ENCODE data around the gene STEAP2. TPM values are rescaled to one million over a fixed set of nuclear protein-coding genes. Genes with fewer than 3 reads are reported as not detected.
"Not testable (repeated sequence)": the region's sequence is repeated elsewhere in the genome, so short reads cannot be mapped to it uniquely, and the experiment has no call there.

The STEAP2 gene
- total RNA-seq, 6 donors from 2014 or later: 2.6 to 18.7 (median 8.1) TPM

GRCh38 chr7:90246171-90246570 lies 34.6 kb downstream of the STEAP2 start:
- peak overlapping the region in 1 of 4 donors; percentile 68 for H3K27ac ChIP-seq
- peaks cover 5 to 21% (median 13%) of the 10 kb centered on the region in 4 donors for H3K4me1 ChIP-seq
- DNase-seq: peak in 1 of 2 donors; percentile 20
- no peaks in the 10 kb centered on the region for H3K36me3 ChIP-seq
- ATAC-seq (ENCODE audit: low FRiP score in 2 of 2): no peak
- no peaks in the 10 kb centered on the region for H3K9me3 ChIP-seq
- TF ChIP-seq POLR2AphosphoS5 (IDR thresholded peaks at IDR 0.05): no peak
- TF ChIP-seq EP300 (IDR thresholded peaks at IDR 0.05): no peak
- TF ChIP-seq POLR2A (IDR thresholded peaks at IDR 0.05): no peak
- peak overlapping the region in 3 of 4 donors; percentile 70 to 98 (median 94) for H3K4me3 ChIP-seq
- peaks cover 0 to 4% (median 0%) of the 10 kb centered on the region in 4 donors for H3K27me3 ChIP-seq
- 20 to 43% methylated on average over 6 to 9 of the region's 9 CpGs for WGBS, 2 donors

GRCh38 chr7:90248706-90249105 lies 37.2 kb downstream of the STEAP2 start:
- WGBS, 2 donors: 88 to 89% methylated on average over 3 of the region's 3 CpGs
- ATAC-seq (ENCODE audit: low FRiP score in 2 of 2): no peak
- no peaks in the 10 kb centered on the region for H3K9me3 ChIP-seq
- DNase-seq: no peak
- H3K36me3 ChIP-seq: no peaks in the 10 kb centered on the region
- peaks cover 5 to 21% (median 13%) of the 10 kb centered on the region in 4 donors for H3K4me1 ChIP-seq
- peaks cover 0 to 4% (median 0%) of the 10 kb centered on the region in 4 donors for H3K27me3 ChIP-seq
- no peak overlapping the region for H3K4me3 ChIP-seq
- no peak overlapping the region for H3K27ac ChIP-seq
- TF ChIP-seq EP300 (IDR thresholded peaks at IDR 0.05) (no peak), POLR2A (IDR thresholded peaks at IDR 0.05) (no peak), CTCF (IDR thresholded peaks at IDR 0.05) (no peak), POLR2AphosphoS5 (IDR thresholded peaks at IDR 0.05) (no peak)

GRCh38 chr7:90250601-90251303 lies 39.2 kb downstream of the STEAP2 start:
- ATAC-seq (ENCODE audit: low FRiP score in 2 of 2): peak in 1 of 2 donors; percentile 53
- TF ChIP-seq CTCF (IDR thresholded peaks at IDR 0.05) (no peak), EP300 (IDR thresholded peaks at IDR 0.05) (no peak), POLR2AphosphoS5 (IDR thresholded peaks at IDR 0.05) (no peak), POLR2A (IDR thresholded peaks at IDR 0.05) (no peak)
- DNase-seq: no peak
- WGBS, 2 donors: 63 to 69% methylated on average over 3 of the region's 3 CpGs
- Histone ChIP-seq H3K27ac (no peak overlapping the region), H3K4me1 (peaks cover 0 to 8% (median 7%) of the 10 kb centered on the region in 4 donors), H3K27me3 (no peaks in the 10 kb centered on the region), H3K4me3 (no peak overlapping the region), H3K9me3 (no peaks in the 10 kb centered on the region), H3K36me3 (no peaks in the 10 kb centered on the region)

GRCh38 chr7:90251304-90251635 lies 39.7 kb downstream of the STEAP2 start:
- TF ChIP-seq EP300 (IDR thresholded peaks at IDR 0.05) (no peak), POLR2A (IDR thresholded peaks at IDR 0.05) (no peak), POLR2AphosphoS5 (IDR thresholded peaks at IDR 0.05) (no peak), CTCF (IDR thresholded peaks at IDR 0.05) (no peak)
- Histone ChIP-seq H3K36me3 (no peaks in the 10 kb centered on the region), H3K27me3 (no peaks in the 10 kb centered on the region), H3K4me3 (no peak overlapping the region), H3K9me3 (no peaks in the 10 kb centered on the region), H3K27ac (no peak overlapping the region), H3K4me1 (peaks cover 0 to 4% (median 3%) of the 10 kb centered on the region in 4 donors)
- ATAC-seq (ENCODE audit: low FRiP score in 2 of 2): no peak
- whole genome bisulfite sequencing, 2 donors: 61 to 62% methylated on average over 1 of the region's 1 CpG
- DNase-seq: no peak

DNA sequence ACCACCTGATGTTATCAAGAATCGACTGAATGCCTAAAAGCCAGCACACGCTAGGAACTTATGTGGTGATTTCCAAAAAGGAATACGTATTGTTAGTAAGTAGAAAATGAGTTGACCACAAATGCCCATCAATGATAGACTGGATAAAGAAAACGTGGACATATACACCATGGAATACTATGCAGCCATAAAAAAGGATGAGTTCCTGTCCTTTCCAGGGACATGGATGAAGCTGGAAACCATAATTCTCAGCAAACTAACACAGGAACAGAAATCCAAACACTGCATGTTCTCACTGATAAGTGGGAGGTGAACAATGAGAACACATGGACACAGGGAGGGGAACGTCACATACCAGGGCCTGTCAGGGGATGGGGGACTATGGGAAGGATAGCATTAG lies 44.5 kb downstream of the STEAP2 start:
- not testable (repeated sequence) for H3K4me1 ChIP-seq; H3K27me3 ChIP-seq; H3K36me3 ChIP-seq; H3K9me3 ChIP-seq; H3K4me3 ChIP-seq; DNase-seq; ATAC-seq (ENCODE audit: low FRiP score in 2 of 2); H3K27ac ChIP-seq
- WGBS, 2 donors: 93 to 95% methylated on average over 5 of the region's 5 CpGs

GRCh38 chr7:90256778-90257177 lies 45.2 kb downstream of the STEAP2 start:
- WGBS, 2 donors: 80 to 82% methylated on average over 1 of the region's 1 CpG
- no peak for TF ChIP-seq EP300 (IDR thresholded peaks at IDR 0.05)
- no peak for TF ChIP-seq POLR2A (IDR thresholded peaks at IDR 0.05)
- no peak for TF ChIP-seq POLR2AphosphoS5 (IDR thresholded peaks at IDR 0.05)
- no peak for TF ChIP-seq CTCF (IDR thresholded peaks at IDR 0.05)
- ATAC-seq (ENCODE audit: low FRiP score in 2 of 2): no peak

More at GRCh38 chr7:90256778-90257177, 45.2 kb downstream of the STEAP2 start:
- H3K36me3 ChIP-seq: no peaks in the 10 kb centered on the region
- H3K27me3 ChIP-seq: no peaks in the 10 kb centered on the region
- no peak for DNase-seq
- H3K4me3 ChIP-seq: no peak overlapping the region
- no peaks in the 10 kb centered on the region for H3K9me3 ChIP-seq
- H3K27ac ChIP-seq: no peak overlapping the region
- H3K4me1 ChIP-seq: no peaks in the 10 kb centered on the region
